Measurements from ENCODE around the gene FAF1.
A peak's percentile ranks its signal among the peaks of the same experiment; 100 is the strongest.
"Not testable (repeated sequence)": the region's sequence is repeated elsewhere in the genome, so short reads cannot be mapped to it uniquely, and the experiment has no call there.

The FAF1 gene

GRCh38 chr1:50959913-50960844 is at the start of gene FAF1:
Gene FAF1, minus strand, starts transcription at chr1:50960267. Its CDS starts 456 bp downstream, at chr1:50959811.
- DNase-seq, result peak; percentile 95

GRCh38 chr1:51009381-51009780 is 49.3 kb upstream of the FAF1 start:
- no peak for DNase-seq

GRCh38 chr1:51005549-51005948 is 45.5 kb upstream of the FAF1 start:
- not testable (repeated sequence) for DNase-seq

GRCh38 chr1:51002516-51002915 is 42.4 kb upstream of the FAF1 start:
- no peak for DNase-seq

- DNase-seq, result no peak
Measured at GRCh38 chr1:51000651-51001050, 40.6 kb upstream of the FAF1 start.

GRCh38 chr1:51000160-51000559 is 40.1 kb upstream of the FAF1 start:
- no peak for DNase-seq

- DNase-seq, result not testable (repeated sequence)
Measured at GRCh38 chr1:50999375-50999774, 39.3 kb upstream of the FAF1 start.

- DNase-seq, result no peak
Measured at GRCh38 chr1:50996083-50996482, 36.0 kb upstream of the FAF1 start.

GRCh38 chr1:50995651-50996050 is 35.6 kb upstream of the FAF1 start:
- DNase-seq, result no peak

- no peak for DNase-seq
Measured at GRCh38 chr1:50994997-50995396, 34.9 kb upstream of the FAF1 start.

- DNase-seq, result no peak
Measured at GRCh38 chr1:50993645-50994044, 33.6 kb upstream of the FAF1 start.

GRCh38 chr1:50992532-50993318 is 32.7 kb upstream of the FAF1 start:
- DNase-seq, result no peak

- no peak for DNase-seq
Measured at GRCh38 chr1:50989694-50990093, 29.6 kb upstream of the FAF1 start.

- no peak for DNase-seq
Measured at GRCh38 chr1:50986653-50987052, 26.6 kb upstream of the FAF1 start.

GRCh38 chr1:50985094-50985493 is 25.0 kb upstream of the FAF1 start:
- DNase-seq, result no peak

GRCh38 chr1:50983219-50983802 is 23.2 kb upstream of the FAF1 start:
- no peak for DNase-seq

- no peak for DNase-seq
Measured at GRCh38 chr1:50982611-50983010, 22.5 kb upstream of the FAF1 start.

- no peak for DNase-seq
Measured at GRCh38 chr1:50981741-50982140, 21.7 kb upstream of the FAF1 start.

- DNase-seq, result no peak
Measured at GRCh38 chr1:50980505-50980904, 20.4 kb upstream of the FAF1 start.

- DNase-seq, result no peak
Measured at GRCh38 chr1:50979937-50980336, 19.9 kb upstream of the FAF1 start.

GRCh38 chr1:50978852-50979781 is 19.1 kb upstream of the FAF1 start:
- DNase-seq, result no peak

- peak; percentile 50 for DNase-seq
Measured at GRCh38 chr1:50978144-50978851, 18.2 kb upstream of the FAF1 start.
